AG04449 (cell line): ENCODE measurements around the gene MNAT1.

ENCODE experiments used
- CTCF ChIA-PET: fragments of 350-600 bp; formaldehyde crosslinking; extraction: SDS; loops from one replicate; lab custom pipeline; 2021; ENCODE audit warnings: antibody characterized with exemption; lab: Yijun Ruan, JAX
- POLR2A ChIA-PET: fragments of 400-600, 350-600 bp; formaldehyde crosslinking; extraction: SDS; loops from one replicate; lab custom pipeline; 2020; ENCODE audit warnings: antibody characterized with exemption, inconsistent platforms; lab: Yijun Ruan, JAX
- DNase-seq: peaks from one replicate; pipeline ENCODE4 v3.0.0-alpha.2; 2010; ENCODE audit warnings: low read depth, low spot score
- H3K4me3 ChIP-seq: 2 replicates; pipeline ENCODE4 v1.5.1; 2011; ENCODE audit warnings: low read depth, mild to moderate bottlenecking, control low read depth, low read length
- TF ChIP-seq, protein P1 (sequence below): IDR thresholded peaks from one replicate; pipeline ENCODE4 v1.5.1; 2011; ENCODE audit warnings: mild to moderate bottlenecking, moderate library complexity, low read length, control low read depth, inconsistent platforms; ENCODE audit not compliant: insufficient read depth; ENCODE audit errors: missing control alignments

The MNAT1 gene

DNA sequence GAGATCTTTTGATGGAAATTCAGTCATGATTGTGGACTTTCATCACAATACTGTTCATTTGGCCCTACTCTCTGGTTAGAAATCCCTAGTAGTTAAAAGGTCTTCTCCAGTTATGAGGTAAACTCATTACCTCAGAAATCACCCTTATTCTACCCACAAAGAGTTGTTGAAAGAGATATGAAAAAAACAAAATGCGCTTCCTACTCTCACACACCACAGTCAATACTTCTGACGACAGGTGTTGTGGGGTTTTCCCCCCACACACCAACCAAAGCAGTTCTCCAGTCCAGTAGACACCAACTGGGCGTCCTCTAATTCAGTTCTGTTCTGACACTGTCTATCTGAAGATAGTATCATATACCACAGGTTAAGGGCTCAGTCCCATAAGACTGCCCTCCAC is 191.4 kb downstream of the MNAT1 start:
- TF ChIP-seq, protein P1, sequence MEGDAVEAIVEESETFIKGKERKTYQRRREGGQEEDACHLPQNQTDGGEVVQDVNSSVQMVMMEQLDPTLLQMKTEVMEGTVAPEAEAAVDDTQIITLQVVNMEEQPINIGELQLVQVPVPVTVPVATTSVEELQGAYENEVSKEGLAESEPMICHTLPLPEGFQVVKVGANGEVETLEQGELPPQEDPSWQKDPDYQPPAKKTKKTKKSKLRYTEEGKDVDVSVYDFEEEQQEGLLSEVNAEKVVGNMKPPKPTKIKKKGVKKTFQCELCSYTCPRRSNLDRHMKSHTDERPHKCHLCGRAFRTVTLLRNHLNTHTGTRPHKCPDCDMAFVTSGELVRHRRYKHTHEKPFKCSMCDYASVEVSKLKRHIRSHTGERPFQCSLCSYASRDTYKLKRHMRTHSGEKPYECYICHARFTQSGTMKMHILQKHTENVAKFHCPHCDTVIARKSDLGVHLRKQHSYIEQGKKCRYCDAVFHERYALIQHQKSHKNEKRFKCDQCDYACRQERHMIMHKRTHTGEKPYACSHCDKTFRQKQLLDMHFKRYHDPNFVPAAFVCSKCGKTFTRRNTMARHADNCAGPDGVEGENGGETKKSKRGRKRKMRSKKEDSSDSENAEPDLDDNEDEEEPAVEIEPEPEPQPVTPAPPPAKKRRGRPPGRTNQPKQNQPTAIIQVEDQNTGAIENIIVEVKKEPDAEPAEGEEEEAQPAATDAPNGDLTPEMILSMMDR = no peak
- no peak overlapping the region for H3K4me3 ChIP-seq
- DNase-seq = no peak
- ChIA-PET POLR2A (no interaction called here), CTCF (no interaction called here)

DNA sequence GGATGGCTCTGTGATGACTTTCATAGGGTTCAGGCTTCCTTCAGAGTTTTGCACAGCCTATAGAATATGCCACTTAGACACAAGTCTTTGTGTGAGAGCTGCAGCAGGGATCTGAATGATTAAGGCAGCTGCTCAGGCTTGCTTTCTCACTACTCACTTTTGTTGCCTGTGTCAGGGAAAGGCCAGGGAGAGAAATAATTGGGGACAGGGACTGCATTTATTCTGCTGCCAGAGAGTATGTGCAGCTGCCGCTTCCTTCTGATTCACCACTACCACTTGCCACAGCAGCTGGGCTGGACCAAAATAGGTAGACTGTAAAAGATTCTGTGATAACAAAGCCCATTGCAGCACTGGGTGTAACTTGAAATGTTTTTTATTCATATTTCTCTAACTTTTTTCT is 196.7 kb downstream of the MNAT1 start:
- CTCF ChIA-PET = no interaction called here
- TF ChIP-seq, protein P1 = no peak
- POLR2A ChIA-PET = interaction anchor here (0.6 to 1.2 kb wide), 2 partner anchors 10 to 65 kb away, joined by 3 to 4 read pairs; no protein-coding TSS in a partner anchor
- H3K4me3 ChIP-seq = no peak overlapping the region
- no peak for DNase-seq

DNA sequence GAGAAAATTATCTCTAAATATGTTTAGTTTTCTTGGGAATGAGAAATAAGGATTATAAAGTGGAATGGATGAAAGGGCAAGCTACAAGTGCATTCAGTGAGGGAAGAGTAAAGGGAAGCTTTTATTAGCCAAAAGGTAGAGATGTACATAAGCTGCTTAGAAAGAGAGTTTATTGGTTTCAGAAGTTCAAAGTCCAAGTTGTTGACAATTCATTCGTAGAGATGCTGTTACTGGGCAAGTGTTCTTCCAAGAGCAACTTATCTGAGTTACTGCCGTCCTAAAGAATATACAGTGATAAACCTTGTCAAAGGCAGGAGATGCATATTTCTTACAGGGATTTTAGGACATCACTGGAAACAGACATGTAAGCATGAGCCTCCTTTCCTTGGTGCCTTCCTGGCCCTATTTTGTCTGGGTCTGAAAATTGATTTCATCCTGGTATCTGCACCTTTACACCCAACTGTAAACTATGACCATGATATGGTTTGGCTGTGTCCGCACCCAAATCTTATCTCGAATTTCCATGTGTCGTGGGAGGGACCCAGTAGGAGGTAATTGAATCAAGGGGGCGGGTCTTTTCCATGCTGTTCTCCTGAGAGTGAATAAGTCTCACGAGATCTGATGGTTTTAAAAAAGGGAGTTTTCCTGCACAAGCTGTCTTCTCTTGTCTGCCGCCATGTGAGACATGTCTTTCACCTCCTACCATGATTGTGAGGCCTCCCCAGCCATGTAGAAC is 199.5 kb downstream of the MNAT1 start:
- CTCF ChIA-PET = no interaction called here
- no peak for DNase-seq
- TF ChIP-seq, protein P1 = no peak
- H3K4me3 ChIP-seq = no peak overlapping the region
- POLR2A ChIA-PET = no interaction called here

DNA sequence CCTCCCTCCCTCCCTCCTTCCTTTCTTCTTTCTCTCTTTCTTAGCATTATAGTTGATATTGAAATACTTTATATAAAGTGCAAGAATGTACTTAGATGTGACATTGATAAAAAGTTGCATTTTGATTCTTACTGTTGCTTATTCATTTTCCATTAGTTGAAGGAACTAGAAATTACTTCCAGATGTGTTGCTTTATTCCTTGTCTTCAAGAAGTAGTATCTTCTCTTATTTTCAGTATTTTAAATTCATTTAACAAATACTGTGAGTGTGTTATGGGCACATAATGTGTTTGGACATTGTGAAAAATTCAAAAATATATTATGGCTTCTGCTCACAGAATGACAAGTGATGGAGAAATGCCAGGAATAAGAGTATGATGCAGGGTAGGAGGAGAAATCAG is 200.8 kb downstream of the MNAT1 start:
- DNase-seq = no peak
- H3K4me3 ChIP-seq = no peak overlapping the region
- POLR2A ChIA-PET = no interaction called here
- TF ChIP-seq, protein P1 = no peak
- CTCF ChIA-PET = no interaction called here

DNA sequence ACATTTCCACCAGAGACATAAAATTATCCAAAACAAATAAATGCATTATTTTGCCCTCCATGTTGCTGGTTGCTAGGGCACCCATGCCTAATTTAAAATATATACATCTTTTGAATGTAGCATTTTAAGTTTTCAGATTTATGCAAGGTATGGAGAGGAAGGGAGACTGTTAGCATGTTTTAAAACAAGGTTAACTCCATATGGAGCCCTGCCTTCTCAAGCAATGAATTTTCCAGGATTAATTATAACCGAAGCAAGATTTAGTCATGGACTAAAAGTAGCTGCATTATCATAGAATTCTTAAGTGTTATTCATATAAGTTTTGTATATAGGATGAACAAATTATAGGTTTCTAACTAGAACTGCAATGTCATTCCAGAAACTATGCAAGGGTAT is 209.1 kb downstream of the MNAT1 start:
- no peak for DNase-seq
- ChIA-PET CTCF (no interaction called here), POLR2A (no interaction called here)
- H3K4me3 ChIP-seq = no peak overlapping the region
- TF ChIP-seq, protein P1 = no peak

DNA sequence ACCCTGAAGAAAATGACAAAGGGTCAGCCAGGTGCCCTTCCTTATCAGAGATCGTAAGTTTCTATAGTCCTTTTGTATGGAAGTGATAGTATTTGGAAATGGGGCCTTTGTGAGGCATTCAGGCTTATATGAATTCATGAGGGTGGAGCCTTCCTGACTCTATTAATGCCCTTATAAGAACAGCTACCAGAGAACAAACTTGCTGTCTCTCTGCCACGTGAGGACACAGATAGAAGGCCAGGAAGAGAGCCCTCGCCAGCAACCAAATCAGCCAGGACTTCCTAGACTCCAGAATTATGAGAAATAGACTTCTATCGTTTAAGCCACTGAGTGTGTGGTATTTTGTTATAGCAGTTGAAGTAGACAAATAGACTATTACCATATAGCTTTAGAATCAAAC is 209.6 kb downstream of the MNAT1 start:
- TF ChIP-seq, protein P1 = no peak
- DNase-seq = no peak
- no peak overlapping the region for H3K4me3 ChIP-seq
- ChIA-PET CTCF (no interaction called here), POLR2A (no interaction called here)
